Activated naive CD4-positive, alpha-beta T cell treated with anti-CD3 and anti-CD28 coated beads, Interleukin-2, amount 50 U/mL, for 16 hours (primary cell): ENCODE measurements around the gene AMMECR1L.
A peak's percentile ranks its signal among the peaks of the same experiment; 100 is the strongest.
"Not testable (repeated sequence)": the region's sequence is repeated elsewhere in the genome, so short reads cannot be mapped to it uniquely, and the experiment has no call there.

ENCODE experiments used
- DNase-seq: peaks from one replicate; pipeline ENCODE4 v3.0.0-alpha.2; 2020

Gene AMMECR1L

DNA sequence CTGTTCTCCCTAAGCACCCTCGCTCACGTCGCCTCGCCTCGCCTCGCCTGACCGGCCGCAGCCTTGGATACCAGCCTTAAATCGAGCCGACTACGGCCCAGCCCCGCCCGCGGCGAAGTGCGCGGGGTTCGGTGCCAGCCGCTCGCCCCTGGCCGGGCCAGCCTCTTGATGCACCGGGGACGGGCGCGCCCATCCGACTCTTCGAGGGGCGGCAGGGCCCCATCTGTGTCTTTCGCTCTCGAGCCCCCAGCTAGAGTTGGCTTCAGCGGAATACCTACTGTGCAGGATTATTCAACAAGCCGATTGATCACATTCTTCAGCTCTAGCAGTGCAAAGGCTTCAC is 808 bp upstream of the AMMECR1L start:
- DNase-seq = not testable (repeated sequence)

DNA sequence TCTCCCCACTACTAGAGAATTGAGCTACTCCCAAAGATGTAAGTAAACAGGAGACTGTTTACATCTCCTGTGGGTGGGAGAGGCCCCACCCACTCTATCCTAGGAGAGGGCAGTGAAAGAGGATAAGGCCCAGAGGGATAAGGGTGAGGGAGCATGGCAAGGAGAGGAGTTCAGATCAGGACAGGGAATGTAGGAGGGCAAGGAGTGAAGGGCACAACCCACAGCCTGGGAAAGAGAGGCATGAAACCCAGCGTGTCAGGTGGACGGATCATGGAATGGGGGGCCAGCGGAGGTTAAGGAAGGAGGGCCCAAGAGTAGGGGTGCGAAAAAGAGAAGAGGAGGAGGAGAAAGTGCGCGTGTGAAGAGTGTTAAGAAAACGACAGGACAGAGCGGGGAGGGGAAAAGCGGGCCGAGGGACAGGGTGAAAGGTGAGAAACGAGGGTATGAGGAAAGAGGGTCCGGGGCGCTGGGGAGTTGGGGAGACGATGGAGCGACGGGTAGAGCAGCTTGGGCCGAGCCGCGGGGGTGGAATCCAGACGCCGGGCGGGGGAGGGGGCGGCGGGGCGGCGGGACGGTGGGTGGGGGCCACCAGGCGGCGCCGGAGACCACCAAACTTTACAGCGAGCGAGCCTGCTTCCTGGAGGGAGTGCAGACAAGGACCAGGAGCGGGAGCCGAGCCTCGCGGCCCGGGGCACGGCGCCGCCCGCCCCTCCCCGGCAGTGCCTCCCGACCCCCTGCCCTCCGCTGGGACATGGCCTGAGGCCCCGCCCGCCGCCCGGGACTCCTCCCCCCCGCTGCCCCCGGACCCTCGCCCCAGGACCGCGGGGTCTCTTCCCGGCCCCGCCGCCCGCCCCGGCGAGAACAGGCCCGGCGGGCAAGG is 655 bp downstream of the AMMECR1L start:
- DNase-seq = peak; percentile 40

DNA sequence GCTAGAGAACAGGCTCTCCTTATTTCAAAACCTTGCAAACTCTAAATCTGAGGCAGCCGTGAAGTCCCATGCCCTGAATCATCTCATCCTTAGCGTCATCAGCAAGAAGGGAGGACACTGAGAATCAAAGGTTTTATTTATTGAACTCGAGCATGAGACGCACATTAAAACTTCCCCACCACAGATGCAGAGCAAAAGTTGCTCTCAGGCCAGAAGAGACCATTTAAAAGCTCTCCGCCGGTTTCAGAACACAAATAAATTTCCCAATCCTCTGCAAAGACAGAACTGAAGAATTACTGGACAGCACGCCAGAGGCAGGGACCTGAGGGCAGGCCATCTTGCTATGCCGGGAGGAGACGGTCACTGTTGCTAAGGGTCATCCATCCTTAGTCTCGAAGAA is 1.3 kb downstream of the AMMECR1L start:
- DNase-seq = no peak

DNA sequence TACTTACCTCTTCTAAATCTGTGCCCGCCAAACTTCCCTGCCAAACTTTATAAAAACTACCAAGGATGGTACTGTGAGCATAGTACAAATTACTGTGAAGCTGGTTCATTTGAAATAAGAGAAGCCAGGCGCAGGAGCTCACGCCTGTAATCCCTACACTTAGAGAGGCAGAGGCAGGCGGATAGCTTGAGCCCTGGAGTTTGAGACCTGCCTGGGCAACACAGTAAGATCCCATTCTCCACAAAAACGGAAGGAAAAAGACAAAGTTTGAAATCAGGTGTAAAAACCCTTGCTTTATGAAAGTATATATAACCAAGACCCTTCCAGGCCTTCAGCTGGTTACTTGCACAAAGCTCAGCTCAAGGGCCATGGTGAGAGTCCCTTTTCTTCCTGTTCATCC is 5.9 kb downstream of the AMMECR1L start:
- DNase-seq = no peak

DNA sequence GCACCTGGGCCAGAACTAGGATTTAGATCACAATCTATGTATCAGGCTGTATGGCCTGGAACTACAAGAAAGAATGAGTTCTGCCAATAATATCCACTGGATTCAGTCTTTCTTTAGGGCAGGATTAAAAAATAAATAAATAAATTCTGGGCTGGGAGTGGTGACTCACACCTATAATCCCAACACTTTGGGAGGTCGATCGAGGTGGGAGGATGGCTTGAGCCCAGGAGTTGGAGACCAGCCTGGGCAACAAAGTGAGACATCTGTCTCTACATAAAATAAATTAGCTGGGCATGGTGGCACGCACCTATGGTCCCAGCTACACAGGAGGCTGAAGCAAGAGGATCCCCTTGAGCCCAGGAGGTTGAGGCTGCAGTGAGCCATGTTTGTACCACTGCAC is 8.1 kb downstream of the AMMECR1L start:
- no peak for DNase-seq

DNA sequence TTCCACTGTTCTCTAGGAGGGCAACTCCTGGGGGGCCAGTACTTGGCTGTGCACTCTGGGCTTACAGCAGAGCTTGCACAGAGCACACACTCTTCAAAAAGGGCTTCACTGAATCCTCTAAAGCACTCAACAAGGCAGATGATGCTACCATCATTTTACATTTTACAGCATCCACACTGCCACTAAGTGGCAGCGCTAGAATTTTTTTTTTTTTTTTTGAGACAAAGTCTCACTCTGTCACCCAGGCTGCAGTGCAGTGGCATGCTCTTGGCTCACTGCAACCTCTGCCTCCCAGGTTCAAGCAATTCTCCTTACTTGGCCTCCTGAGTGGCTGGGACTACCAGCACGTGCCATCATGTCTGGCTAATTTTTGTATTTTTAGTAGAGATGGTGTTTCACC is 8.6 kb downstream of the AMMECR1L start:
- no peak for DNase-seq

DNA sequence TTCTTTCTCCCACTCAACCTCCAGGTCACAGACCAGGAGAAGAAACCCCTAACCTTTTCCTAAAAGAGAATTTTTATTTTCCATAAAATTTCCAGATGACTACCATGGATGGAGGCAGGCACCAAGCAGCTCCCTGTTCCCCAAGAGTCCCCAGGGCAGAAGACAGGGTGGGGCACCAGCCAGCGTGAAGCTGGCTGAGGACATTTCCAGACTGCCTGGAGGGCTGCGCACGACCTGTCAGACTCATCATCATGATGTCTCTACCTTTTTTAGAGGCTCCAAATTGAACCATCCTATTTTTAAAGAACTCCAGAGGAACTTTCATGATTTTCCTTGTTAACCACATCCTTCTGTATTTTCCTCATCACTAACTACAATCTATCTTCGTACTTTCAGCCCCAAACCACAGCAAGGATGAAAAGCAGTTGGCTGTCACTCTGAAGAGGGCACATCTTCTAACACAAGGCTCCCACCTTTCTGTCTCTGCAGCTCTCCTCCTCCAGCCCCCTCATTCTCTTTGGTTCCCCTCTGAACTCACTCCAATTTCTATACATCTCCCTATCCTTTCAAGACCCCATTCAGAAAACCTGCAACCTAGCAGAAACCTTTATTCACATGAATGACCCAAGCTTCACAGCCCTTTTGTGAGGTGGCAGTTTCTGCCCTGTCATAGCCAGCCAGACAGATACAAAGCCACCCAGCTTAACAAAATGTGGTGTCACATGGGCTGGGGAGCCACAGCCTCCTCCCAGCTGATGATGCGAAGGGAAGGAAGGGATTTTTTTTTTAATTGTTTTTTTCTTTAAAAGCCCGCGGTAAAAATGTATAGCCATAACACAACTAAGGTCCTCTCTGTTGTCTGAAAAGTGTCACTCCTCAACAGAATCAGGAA is 11.1 kb downstream of the AMMECR1L start:
- DNase-seq = no peak

DNA sequence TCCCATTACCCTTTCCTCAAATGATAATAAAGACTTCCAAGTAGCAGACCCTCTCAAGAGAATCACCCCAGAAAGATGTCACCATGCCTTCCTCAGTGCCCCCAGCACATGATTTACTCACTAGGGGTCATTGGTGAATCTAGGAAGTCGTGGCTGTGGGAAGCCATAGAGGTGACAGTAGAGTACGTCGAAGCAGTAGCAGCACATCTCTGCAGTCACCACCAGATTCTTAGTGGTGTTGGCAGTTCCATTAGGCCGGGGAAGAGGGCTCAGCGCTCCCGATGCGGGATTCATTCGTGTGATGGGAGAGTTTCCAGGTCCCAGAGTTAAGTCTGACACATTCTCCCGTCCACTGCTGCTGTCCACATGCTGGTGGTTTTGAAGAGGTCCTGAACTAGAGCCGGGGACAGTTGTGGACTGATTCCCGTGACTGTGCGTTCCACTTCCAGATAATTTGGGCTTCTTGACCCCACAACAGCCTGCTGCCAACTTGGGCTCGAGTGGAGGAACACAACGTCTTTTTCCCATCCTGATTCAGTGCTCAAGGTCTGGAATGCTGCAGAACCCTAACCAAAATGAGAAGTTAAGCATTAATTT is 12.0 kb downstream of the AMMECR1L start:
- DNase-seq = no peak

DNA sequence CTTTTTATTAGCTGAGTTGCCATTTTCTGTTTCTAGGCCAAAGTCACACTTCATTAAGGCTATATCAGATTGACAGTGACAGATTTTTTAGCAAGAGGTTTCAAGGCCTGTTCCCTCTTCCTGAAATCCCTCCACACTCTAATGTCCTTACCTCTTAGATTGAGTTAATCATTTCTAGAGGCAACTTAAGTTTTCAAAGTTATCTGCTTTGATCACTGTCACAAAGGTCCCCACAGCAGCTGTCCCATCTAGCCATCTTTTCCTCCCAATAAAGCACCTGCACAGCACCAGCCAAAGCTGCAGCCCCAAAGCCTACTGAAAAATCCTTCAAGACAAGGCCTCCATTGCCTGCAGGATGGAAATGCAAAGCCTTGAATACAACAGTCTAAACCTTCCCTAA is 13.4 kb downstream of the AMMECR1L start:
- DNase-seq = no peak

DNA sequence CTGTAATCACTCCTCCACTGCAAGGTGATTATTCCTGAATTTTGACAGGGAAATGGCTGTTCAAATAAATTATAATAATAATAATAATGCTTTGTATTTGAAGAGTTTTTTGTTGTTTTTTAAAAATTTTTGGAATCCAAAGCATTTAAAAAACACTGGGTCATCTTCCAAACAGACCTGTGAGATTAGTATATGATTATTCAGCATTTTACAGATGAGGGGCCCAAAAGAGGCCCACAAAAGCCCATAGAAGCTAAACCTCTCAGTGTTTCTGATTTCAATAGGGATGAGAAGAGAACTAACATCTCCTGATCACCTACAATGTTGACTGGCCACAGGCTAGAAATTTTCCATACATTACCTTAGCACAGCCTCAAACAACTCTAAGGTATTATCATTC is 19.8 kb downstream of the AMMECR1L start:
- no peak for DNase-seq

DNA sequence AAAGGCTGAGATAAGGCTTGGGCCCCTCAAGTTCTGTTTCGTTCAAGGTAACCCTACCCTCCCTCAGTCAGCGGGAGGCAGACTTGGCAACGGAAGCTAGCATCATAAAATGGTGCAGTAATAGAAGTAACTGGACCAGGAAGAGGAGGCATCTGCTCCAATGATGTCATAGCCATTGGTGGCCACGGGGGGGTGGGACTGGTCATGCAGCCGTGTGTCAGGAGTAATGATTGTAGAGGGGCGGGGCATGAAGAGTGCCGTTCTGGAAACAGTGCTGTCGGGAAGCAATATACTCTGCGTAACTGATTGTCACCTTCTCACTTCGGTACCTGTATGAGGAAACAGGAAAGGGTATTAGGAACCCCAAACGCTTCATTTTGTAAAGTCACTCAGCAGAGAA is 20.9 kb downstream of the AMMECR1L start:
- no peak for DNase-seq

DNA sequence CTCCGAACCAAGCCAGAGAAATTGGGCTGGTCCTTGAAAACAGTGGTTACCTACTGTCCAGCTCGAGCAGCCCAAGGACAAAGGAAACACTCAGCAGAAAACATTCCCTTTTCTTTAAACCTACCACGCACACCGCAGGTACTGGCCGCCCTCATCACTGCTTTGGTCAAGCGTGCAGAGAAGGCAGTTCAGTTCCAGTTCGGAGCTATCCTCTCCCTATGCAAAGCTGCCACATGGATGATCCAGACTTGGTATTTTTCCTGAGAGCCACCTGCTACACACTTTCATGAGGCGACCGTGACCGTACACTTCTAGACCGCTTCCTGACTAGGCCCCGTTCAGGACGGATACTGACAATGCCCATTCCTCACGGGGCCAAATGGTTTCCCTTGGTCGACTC is 23.5 kb downstream of the AMMECR1L start:
- DNase-seq = no peak

DNA sequence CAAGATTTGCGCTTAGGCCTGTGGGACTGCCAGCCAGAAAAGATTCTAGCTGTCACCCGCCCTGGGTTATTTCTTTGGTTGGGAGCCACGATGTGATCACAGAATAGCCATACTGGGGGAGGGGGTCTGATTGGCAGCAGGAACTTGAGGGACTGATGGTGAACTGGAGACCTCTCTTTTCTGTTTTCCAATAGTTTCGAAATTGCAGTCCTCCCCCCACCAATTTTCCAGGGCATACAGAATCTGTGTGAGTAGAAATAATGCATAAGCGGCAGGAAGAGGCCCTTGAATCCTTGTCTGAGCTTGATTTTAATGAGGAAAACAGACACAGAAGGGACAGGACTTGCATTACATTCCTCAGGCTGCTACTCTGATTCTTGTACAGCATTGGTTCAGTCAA is 25.6 kb downstream of the AMMECR1L start:
- no peak for DNase-seq

DNA sequence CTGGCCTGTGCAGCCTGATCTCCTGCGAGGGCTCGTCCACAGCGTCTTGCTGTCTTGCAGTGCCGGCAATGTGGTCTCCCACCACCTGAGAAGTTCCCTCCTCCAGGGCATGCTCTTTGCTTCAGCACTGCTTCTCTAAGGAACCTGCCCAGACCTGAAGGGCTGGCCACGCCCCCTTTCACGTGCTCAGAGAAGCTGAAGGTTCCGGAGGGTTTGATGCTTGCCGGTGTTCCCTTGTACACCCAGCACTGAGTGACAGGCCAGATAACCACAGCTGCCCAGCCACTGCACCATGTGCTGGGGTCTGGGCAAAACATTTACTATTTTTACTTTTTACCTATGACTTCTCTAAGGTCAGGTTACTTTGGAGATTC is 26.1 kb downstream of the AMMECR1L start:
- peak; percentile 71 for DNase-seq

DNA sequence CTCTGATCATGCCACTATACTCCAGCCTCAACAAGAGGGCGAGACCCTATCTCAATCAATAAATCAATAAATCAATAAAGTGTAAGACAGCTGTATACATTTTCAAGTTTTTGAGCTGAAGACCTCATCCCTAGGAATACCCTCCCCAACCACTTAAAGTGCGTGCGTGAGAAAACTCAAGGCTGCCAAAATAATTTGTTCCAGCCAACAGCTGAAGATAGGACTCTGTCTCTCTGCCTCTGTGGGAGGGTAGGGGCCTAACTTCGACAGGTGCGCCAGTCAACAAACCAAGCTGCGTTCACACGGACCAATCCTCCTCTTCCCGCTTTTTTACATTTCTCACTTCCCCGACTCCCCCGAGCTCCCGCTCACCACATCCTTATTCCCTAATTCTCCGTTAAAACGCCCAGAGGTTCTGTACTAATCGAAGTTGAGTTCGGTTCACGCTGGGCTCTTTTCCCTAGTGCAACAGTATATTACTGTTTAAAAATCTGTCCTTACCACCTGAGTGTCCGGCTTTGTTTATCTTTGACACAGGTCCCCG is 28.4 kb downstream of the AMMECR1L start:
- peak; percentile 15 for DNase-seq

DNA sequence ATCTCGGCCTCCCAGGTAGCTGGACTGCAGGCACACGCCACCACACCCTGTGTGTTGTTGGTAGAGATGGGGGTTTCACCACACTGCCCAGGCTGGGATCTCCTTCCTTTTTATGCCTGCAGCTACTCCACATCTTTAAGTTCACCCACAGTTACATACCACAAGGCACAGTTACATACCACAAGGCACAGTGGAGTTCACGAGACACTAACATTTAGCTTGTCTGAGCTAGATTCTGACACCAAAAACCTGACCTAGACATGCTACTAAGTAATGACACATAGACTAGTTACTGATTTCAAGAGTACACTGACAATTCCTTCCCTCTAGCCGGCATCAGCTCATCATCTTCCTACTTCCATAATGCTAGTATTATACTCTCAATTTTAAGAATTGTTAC is 32.1 kb downstream of the AMMECR1L start:
- no peak for DNase-seq

DNA sequence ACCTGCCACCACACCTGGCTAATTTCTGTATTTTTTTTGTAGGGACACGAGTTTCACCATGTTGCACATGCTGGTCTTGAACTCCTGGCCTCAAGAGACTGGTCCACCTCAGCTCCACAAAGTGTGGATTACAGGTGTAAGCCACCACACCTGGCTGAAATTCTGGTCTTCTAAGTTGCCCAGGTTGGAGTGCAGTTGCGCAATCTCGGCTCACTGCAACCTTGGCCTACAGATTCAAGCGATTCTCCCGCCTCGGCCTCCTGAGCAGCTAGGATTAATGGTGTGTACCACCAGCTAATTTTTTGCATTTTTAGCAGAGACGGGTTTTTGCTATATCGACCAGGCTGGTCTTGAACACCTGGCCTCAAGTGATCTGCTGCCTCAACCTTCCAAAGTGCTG is 33.4 kb downstream of the AMMECR1L start:
- no peak for DNase-seq

DNA sequence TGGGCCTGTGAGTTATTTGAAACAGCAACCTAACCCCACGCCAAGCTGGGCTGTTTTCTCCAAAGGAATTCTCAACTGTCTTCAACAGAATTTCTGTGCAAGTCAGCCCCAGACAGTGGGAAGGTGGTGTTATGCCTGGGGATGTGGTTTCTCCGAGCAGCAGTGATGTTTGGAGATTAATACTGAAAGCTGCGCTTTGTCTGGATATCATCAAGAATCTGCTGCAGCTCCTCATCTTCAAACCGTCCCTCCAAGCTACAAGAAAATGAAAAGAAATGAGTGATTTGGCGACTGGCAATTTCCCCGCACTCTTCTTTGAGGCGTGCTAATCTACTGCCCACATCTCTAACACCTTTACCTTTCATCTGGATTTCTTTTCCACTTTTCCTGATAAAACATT is 37.8 kb downstream of the AMMECR1L start:
- DNase-seq = no peak

DNA sequence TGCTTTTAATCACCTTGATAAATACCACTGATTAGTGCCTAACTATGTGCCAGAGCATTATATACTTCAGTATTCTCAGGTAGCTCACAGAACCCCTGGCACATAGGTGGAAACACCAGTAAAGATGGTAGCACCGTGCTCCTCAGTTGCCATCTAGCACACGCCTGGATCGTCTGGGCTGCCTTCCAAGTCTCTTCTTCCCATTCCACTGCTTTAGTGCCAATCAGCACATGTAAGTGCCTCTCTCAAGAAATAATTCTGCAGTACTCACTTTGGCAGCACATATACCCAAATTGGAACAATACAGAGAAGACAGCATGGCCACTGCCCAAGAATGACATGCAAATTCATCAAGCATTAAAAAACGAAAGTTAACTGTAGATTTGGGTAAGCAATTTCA is 40.8 kb downstream of the AMMECR1L start:
- DNase-seq = no peak

DNA sequence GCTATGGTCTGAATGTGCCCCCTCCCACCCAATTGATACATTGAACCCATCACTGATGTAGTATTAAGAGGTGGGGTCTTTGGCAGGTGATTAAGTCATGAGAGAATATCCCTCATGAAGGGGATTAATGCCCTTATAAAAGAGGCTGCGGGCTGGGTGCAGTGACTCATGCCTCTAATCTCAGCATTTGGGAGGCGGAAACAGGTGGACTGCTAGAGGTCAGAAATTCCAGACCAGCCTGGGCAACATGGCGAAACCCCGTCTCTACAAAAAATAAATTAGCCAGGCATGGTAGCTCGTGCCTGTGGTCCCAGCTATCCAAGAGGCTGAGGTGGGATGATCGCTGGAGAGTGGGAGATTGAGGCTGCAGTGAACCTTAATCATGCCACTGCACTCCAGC is 42.1 kb downstream of the AMMECR1L start:
- no peak for DNase-seq

DNA sequence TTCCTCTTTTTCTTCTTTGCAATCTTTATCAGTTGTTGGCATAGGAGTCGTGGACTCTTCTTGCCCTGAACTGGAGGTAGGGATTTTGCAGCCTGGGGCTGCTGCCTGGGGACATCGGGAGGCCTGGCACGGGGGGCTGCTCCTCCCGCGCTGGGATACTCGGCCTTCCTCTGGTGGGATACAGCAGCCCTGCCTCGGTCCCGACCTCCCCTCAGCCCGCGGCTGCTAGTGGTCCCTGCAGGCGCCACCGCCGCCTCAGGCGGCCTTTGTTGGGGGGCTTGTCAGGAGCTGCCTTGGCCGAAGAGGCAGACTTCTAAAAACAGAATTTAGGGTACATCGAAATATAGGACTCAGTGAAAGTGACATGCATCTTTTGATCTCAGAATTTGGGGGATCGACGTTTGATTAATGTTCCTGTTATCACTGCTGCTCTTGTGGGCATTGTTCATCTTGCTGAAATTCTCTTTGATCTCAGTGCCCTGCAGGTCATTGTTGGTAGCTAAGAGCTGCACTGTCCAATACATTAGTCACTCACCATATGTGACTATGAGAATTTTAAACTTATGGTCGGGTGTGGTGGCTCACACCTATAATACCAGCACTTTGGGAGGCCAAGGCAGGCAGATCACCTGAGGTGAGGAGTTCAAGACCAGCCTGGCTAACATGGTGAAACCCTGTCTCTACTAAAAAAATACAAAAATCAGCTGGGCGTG is 44.1 kb downstream of the AMMECR1L start:
- no peak for DNase-seq

DNA sequence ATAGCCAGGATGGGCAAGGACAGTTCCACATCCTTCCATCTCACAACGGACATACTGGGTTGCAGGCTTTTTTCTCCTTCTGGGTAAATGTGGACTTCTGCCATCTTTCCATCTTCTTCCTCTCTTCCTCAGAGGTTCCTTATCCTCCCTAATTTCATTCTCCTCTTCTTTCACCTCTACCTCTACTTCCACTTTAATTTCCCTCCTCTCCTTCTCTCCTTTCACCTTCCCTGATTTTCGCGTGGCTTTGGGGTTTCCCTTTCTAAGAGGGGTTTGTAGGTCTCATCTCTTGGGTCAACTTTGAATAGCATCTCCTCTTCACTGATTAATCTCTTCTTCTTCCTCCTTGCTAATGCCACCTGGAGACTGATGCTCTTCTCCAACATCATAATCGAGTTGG is 44.9 kb downstream of the AMMECR1L start:
- no peak for DNase-seq

DNA sequence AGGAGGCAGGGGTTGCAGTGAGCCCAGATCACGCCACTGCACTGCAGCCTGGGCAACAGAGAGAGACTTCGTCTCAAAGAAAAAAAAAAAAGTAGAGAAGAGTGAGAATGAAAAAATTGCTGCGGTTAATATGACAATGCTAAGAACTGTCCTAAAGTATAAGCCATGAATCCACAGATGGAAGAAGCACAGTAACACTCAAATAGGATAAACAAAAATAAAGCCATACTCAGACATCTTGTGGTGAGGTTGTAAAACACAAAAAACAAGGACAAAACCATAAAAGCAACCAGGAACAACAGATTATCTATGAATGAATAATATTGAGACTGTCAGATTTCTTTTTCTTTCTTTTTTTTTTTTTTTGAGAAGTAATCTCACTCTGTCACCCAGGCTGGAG is 50.8 kb downstream of the AMMECR1L start:
- no peak for DNase-seq
